ENCODE data around the gene LILRA1.

DNA sequence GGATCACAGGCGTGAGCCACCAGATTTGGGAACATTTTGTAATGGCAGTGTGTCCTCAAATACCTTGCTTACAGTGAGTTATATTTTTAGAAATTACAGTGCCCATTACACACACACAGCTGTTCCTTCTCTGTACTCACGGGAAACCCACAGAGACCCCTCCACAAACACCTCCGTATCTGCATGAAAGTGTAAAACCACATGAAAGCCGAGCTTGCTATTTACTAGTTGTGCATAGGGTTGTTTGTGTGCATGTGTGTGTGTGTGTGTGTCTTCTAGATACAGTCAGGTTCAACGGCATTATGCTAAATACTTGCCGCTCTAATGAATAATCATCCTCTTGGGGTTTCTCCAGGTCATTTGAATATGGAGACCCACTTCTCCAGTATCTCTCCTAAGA lies 42.1 kb upstream of the LILRA1 start:
- TF ChIP-seq POLR2A (IDR thresholded peaks at IDR 0.05), result no peak
- TF ChIP-seq, protein P1, sequence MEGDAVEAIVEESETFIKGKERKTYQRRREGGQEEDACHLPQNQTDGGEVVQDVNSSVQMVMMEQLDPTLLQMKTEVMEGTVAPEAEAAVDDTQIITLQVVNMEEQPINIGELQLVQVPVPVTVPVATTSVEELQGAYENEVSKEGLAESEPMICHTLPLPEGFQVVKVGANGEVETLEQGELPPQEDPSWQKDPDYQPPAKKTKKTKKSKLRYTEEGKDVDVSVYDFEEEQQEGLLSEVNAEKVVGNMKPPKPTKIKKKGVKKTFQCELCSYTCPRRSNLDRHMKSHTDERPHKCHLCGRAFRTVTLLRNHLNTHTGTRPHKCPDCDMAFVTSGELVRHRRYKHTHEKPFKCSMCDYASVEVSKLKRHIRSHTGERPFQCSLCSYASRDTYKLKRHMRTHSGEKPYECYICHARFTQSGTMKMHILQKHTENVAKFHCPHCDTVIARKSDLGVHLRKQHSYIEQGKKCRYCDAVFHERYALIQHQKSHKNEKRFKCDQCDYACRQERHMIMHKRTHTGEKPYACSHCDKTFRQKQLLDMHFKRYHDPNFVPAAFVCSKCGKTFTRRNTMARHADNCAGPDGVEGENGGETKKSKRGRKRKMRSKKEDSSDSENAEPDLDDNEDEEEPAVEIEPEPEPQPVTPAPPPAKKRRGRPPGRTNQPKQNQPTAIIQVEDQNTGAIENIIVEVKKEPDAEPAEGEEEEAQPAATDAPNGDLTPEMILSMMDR (IDR thresholded peaks at IDR 0.05), result no peak
